Stimulated activated CD4-positive, alpha-beta T cell treated with anti-CD3 and anti-CD28 coated beads, Interleukin-4, amount 100 ng/mL, for 24 hours (primary cell): ENCODE data around the gene CACNA2D3.

Source experiments
- DNase-seq: peaks from one replicate; pipeline ENCODE4 v3.0.0-alpha.2; 2020

The CACNA2D3 gene

DNA sequence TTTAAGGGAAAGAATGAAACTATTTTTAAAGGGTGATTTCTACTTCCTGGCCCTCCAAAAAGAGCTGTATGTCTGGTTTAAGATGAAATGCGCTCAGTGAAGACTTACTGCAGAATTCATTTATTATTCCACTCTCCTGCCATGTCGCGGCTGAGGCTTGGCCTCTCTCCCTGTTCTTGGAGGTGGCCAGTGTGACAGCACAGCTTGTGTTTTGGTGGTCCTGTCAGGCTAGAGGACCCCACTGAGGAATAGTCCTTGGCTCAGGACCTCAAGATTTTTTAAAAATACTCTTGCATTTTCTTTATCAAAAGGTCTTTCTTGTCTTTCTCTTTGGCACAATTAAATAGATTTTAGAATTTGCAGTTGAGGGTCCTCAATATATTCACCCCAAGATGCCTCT, 421.1 kb downstream of the CACNA2D3 start:
- DNase-seq, result no peak

GRCh38 chr3:54547051-54547450, 424.7 kb downstream of the CACNA2D3 start:
- DNase-seq, result no peak

DNA sequence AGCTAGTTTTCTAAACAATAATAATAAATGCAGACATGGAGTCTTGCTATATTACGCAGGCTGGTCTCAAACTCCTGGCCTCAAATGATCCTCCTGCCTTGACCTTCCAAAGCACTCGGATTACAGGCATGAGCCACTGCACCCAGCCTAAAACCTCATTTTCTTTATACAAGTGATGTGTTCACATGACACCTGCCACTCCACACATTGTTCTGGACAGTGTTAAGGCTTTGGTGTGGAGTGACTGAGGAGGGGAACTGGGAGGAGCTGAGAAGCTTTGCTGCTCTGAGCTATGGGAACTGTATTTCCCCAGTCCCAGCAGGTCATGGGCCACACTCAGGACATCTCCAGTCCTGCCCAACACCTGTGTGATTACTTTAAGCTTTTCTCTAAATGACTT, 425.5 kb downstream of the CACNA2D3 start:
- DNase-seq, result no peak

DNA sequence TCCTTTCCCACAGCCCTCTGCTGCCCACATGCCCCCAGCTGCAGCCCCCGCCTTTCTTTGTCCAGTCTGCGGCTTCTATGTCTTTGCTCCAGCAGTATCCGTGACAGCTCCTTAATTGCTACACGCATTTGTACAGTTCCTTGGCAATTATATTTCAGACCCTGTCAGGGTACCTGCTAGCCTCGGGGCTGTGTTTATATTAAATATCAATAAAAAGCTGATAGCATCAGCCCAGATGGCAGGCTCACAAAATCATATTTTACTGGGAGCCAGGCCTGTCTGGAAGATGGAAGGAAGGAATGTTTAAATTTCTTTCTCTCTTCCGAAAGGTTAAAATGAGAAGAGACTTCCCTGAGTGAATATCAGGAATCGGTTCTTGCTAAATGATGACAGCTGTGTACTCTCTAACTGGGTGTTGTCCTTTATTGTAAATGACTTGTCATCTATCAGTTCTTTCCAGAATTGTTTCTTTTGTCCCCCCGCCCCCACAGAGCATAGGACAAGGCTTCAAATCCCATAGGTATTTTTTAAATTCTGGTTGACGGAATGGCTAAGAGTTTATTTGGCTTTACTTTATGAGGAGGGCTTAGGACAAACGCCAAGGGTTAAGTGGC, 427.4 kb downstream of the CACNA2D3 start:
- DNase-seq, result no peak

- DNase-seq, result no peak
Measured at GRCh38 chr3:54550221-54550977, 428.0 kb downstream of the CACNA2D3 start.

DNA sequence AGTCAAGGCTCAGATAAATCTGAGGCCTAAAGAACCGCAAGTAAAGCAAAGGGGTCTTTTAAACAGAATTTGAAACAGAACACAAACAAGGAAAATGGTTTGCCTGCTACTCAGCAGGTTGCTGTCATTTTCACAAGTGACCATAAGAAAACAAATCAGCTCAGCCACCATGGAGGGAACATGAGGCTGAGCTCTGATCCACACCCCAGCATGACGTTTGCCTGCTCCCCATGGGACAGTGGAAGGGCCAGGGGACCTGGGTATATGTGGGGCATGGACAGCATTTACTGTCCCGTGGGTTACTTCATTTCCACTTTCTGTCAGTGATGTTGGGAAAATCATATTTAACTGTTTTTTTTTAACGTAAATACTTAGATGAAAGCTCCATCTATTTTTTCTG, 434.3 kb downstream of the CACNA2D3 start:
- DNase-seq, result no peak

- DNase-seq, result no peak
Measured at GRCh38 chr3:54557538-54558428, 435.4 kb downstream of the CACNA2D3 start.

DNA sequence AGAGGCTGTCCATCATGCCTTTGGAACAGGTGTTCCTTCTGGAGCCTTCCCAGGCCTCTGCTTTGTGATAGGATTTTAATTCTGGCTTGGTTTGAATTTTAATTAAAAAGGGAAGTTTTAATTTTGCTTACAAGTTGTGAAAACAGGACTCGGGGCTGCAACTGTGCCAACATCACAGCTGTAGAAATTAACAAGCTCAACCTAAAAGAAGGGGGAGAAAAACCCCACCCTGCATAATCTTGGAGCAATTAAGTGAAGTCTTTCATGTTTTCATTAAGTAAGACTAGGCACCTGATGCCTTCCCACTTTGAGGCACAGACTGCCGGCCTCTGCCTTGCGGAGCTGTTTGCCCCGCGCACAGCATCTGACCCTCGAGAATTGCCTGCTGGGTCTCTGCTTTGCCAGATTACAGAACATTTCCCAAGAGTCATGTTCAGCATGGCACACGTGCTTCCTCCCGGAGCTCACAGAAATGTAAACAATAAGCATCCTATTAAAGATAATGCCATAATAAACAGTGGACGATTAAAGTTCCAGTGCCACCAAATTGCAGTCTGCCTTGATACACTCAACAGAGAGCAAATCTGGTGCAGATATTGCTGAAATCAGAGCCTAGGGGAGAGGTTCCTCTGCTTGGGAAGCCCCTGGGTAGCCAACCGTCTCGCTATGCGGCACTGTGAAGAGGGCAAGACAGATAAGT, 441.3 kb downstream of the CACNA2D3 start:
- no peak for DNase-seq

DNA sequence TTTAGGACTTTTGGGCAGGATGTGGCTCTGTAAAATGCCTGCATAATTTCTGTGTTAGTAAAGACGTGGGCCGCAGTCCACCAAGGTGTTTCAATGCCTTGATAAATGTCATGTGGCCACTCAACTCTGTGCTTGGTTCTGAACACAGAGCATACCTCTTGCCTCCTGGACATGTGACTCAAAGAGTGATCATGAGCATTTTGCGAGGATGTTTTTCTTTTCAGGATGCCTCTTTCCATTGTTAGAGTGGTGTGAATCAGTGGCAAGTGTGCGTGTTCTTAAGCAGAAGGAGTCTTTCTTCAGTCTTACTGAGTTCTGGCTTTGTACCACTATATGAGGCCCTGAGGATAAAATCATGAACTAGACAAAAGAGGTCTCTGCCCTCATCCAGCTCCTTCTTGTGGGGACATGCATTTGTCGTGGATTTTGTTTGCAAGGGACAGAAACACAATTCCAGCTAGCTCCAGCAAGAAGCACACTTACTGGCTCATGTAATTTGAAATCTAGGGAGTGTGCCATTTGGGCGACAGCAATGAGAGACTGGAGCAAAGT, 442.1 kb downstream of the CACNA2D3 start:
- no peak for DNase-seq

DNA sequence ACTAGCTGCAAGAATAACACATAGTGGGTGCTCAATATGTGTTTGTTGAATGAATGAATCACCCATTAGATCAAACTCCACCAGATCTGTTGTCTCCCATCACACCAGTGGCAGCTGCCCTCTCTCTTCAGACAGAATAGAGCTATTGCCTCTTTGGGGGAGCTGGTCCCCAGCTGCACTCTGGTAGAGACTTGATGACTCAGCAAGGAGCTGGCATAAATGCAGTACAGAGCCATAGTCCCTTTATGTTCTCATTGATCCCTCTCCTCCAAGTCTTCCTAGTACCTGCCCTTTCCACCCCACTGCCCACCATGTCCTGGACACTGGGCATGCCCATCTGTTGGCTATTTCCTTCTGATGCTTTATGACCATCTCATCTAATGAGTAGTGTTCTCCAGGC, 443.6 kb downstream of the CACNA2D3 start:
- no peak for DNase-seq

GRCh38 chr3:54567949-54568348, 445.6 kb downstream of the CACNA2D3 start:
- DNase-seq, result no peak

DNA sequence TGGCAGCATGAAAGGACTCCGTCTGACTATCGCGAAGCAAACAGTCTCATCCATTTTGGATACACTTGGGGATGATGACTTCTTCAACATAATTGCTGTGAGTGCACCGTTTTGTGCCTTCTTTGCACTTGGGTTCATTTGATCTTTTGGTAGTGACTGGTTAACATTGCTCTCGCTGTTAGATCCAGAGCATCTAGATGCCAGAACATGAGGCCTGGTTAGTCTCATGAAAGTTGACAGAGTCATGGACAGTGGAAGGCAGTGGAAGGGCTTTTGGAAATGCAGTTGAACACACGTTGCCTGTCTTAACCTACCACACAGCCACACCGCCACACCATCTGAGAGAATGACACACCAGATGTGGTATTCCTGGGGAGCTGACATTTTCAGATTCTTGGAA, 447.7 kb downstream of the CACNA2D3 start:
- no peak for DNase-seq

DNA sequence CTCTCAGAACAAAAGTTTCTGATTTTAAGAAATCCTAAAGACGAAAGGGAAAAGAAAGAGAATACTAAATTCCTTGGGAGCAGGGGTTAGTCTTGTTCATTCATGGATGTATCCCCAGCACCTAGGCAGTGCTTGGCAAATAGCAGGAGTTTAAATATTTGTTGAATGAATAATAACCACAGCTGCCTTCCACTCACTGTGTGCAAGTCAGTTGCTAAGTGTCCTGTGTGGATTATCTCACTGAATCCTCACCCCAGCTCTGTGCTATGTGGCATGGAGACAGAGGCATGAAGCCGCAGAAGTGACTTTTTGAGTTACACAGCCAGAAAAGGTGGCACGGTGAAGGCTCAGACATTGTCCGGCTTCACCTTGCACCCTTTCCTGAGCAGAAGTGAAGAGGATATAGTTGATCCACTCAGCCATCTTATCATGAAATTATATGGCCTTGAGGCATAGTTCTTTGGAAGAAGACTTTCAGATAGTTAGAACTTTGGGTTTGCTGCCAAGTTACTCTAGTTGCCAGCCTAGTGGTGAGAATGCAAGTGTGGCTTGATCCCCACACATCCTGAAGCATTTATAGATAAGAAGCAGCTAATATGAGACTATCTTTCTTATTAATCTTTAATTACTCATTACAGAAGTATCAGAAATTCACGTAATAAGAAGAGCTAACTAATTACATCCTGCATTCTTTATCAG, 450.0 kb downstream of the CACNA2D3 start:
- DNase-seq, result no peak

DNA sequence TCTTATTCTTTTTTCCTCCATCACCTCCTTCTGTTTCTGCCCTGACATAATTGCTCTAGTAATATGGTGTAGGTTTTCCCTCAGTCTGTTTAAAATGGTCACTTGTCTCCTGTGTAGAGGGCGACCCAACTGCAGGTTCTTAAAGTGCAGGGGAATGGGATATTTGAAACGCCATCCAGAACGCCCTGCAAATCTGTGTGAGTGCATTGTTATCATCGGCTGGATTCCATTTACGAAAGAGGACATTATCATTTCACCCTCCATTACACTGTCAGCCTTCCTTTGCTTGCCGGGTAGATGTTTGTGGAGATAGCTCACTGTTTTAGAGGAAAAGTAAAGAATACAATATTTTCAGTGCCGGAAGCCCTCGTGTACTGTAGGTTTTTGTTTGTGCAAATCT, 451.5 kb downstream of the CACNA2D3 start:
- no peak for DNase-seq

- no peak for DNase-seq
Measured at GRCh38 chr3:54574906-54575617, 452.7 kb downstream of the CACNA2D3 start.

DNA sequence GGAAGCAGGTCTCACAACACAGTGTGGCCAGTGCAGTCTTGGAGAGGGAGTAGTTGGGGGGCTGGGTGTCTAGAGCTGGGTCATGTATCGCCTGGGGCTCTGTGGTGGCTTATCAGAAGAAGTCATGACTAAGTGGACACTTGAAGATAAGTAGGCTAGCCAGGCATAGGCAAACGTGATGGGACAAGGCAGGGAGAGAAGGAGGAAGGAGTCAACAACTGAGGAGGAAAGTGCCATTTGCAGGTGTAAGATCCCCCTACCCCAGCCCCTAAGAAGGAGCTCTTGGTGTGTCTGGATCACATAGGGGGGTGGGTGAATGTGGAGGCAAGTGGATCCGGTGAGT, 453.2 kb downstream of the CACNA2D3 start:
- DNase-seq, result no peak

GRCh38 chr3:54577313-54577712, 455.0 kb downstream of the CACNA2D3 start:
- DNase-seq, result no peak

- DNase-seq, result no peak
Measured at GRCh38 chr3:54578417-54578816, 456.1 kb downstream of the CACNA2D3 start.

- no peak for DNase-seq
Measured at GRCh38 chr3:54580453-54580852, 458.1 kb downstream of the CACNA2D3 start.

- DNase-seq, result no peak
Measured at GRCh38 chr3:54582424-54582823, 460.1 kb downstream of the CACNA2D3 start.

GRCh38 chr3:54591157-54591556, 468.8 kb downstream of the CACNA2D3 start:
- DNase-seq, result no peak

DNA sequence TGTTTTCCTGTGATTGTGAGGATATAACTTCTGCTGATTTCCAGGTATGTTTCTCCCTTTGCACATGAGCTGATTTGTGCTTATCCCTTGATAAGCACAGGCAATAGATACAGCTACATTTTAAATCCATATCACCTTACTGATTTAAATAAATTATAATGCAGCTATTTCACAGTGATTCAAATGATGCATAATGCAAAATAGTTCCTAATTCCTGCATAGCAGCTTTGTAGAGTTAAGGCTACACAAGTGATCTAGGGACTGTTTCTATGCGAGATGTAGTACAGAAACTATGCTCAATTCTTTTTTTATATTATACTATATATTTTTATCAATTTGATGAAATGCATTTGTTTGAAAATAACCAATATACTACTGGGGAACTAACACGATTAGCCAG, 471.3 kb downstream of the CACNA2D3 start:
- DNase-seq, result no peak
